HG03103 (cell line): ENCODE measurements around the gene CYB5D1.
A peak's percentile ranks its signal among the peaks of the same experiment; 100 is the strongest.

Source experiments
- ATAC-seq: cut with Tn5 transposase; IDR thresholded peaks from one replicate; pipeline ENCODE4 v1.9.1; 2021; ENCODE audit warnings: low read depth; ENCODE audit not compliant: unreplicated experiment

Gene CYB5D1

DNA sequence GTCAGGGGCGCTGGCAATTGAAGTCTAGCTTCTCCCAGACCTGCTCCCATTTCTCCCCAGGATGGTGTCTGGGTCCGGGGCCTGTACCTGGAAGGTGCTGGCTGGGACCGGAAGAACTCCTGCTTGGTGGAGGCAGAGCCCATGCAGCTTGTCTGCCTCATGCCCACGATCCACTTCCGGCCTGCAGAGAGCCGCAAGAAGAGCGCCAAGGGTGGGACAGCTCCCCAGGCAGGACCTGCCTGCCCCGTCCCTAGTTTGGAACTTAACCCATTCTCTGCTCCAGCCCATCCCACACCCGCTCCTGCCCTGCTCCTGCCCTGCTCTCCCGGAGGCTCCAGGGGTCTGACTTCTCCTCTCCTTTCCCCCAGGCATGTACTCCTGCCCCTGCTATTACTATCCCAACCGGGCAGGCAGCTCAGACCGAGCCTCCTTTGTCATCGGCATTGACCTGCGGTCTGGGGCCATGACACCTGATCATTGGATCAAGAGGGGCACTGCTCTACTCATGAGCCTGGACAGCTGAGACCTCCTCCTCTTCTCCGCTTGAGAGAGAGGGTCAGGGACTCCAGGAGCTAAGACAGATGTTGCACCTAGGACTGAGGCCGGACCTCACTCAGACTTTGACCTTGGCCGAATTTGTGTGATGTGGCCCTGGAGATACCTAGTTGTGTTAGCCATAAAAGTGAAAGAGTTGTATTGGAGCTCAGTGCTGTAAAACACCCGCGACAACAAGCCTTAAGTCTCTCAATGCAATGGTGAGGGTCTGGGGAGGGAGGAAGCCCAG, 24.6 kb upstream of the CYB5D1 start:
- ATAC-seq, result no peak

DNA sequence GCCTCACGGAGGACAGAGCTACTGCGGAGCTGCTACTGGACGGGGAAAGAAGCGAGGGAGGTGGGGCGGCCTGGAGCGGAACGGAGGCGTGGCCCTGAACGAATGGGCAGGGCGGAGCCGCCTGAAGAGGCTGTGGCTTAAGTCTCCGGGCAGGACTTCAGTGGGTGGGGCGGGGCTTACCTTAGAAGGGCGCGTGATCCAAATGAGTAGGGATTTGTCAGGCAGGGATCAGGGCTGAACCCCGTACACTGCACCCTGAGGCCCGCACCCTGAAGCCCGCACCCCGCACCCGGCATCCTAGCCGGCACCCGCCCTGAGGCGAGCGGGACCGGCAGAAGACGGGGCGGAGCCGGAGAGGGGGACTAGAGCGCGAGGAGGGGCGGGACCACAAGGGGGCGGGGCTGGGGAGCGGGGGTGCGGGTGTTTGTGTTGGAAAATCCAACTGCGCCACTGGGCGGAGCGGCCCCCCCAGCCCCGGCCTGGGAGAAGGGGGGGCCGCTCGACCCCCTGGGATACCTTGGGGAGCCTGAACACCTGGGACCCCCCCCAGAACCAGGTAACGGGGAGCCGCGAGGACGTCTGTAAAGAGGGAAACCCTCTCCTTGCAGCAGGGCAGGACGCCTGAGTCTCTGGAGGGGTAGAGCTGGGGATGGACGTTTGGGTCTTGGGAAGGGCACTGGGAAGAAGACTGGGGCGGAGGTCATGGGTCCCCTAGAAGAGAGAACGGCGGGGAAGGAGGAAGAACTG, 23.8 kb upstream of the CYB5D1 start, which contains the start of gene KDM6B:
TSS of gene KDM6B (plus strand) at position 423 of the 747 bp plus-strand sequence. CDS start 11,338 bp downstream, outside the sequence.
- ATAC-seq, result peak; percentile 42

DNA sequence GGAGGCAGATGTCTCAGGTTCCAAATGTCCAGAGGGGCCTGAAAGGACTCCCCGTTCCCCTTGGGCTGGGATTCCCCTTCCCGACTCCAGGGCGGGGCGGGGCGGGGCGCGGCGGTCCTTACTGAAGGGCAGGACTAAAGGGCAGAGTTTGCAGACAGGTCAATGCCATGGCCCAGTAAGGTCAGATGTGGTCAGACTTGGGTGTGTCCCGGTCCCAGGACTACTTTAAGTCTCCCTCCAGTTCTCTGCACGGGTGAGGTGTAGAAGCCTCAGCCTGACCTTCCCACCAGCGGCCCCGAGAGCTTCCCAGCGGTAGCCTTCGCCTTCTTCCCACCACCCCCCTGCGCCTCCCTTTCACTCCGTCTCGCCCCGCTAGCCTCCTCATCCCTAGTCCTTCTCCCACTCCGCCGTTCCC, 23.3 kb upstream of the CYB5D1 start:
- ATAC-seq, result no peak

DNA sequence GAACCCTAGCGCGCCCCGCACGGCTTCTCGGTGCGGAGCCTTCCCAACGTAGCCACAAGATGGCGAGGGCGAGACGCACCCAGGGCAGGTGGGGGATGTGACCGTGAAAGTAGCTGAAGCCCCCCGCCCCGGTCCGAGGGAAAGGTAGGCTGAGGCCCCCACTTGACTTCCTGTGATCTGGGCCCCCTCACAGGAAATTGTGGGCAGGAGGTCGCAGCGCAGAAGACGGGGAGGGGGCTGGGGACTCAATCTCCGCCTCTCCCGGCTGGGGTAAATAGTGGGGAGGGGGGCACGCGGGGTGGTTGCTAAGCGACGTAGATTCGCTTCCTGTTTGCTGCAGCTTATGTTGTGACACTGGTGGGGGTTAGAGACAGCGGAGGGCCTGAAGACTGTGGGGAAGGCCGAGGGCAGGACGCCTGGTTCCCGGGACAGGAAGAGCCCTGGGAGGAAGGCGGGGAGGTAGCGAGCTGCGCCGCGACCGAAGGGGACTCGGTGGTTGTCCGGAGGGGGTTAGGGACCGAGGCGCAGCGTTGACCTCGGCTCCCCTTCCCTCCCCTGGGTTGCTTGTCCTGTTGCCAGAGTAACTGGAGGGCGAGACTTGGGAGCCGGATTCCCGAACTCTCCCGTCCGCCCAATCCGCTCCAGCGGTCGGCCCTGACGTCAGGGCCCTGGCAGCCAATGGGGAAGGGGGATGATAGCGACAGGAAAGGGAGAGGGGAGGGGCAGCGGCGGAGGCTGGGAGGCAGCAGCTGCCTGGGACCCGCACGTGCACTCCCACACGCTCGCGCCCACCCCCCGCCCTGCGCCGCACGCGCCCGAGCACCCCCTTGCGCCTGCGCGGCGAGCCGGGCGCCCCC, 22.6 kb upstream of the CYB5D1 start:
- ATAC-seq, result peak; percentile 35

DNA sequence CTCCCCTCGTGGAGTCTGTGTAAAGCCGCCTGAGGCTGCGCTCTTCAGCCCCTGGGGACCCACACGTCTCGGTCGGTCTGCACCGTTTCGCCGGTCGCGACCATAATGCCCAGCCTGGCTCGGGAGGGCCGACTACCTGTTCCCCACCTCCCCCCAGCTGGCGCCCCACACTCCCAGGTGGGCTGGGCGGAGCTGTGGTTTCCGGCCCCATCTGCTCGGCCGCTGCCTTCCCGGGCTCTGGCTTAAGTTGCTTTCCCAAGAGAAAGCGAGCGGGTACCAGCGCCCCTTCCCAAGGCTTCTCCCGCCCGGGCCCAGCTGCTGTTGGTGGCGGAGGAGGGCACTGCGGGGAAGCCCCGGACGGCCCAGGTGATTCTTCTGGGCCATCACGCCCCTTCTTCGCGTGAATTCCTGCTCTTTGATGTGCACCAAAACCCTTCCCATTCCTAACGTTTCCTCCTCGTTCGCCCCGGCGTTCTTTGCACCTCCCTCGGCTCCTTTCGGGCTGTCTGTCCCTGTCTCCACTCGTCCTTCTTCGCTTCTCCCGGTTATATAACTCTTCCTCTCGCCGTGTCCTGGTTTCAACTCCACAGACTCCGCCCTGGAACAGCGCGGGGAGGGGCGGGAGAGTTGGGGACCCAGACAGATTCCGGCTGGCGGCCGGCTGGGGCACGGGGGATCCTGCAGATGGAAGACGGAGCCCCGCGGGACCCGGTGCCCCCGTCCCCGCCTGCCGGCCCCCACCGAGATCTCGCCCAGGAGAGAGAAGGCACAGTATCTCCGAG, 21.8 kb upstream of the CYB5D1 start:
- ATAC-seq, result peak; percentile 14

DNA sequence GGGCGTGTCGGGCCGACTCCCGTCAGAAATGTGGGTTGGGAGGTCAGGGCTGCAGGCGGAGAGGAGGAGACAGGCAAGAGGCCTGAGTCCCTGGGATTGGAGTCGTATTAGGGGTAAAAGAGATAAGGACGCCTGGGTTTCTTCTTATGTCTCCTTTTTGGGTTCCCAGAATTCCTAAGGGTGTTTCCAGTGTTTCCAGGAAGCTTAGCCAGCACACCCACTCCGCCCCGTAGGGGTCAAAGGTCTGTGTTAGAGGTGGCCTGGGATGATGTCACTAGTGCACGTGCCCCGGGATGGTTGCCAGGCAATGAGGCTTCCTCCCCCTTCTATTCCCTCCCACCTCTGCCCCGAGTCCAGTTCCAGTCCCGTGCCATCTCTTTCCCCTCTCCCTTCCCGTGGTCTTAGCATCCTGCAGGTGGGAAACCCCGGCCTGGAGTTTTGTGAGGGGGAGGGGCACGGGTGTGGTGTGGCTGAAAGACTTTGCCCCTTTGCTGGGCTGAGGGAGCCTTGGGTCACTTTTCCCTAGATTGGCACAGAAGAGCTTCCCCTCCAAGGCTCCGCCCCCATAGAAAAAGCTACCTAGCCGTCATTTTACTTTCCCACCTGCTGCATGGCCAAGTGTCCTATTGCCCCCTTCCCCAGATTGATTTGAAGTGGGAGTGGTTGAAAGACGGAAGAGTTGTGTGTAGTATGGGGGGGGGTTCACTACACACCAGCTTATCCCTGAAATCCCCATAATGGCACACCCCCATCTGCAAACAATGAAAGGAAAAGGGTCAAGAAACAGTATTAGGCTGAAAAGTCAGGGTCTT, 21.0 kb upstream of the CYB5D1 start:
- no peak for ATAC-seq

DNA sequence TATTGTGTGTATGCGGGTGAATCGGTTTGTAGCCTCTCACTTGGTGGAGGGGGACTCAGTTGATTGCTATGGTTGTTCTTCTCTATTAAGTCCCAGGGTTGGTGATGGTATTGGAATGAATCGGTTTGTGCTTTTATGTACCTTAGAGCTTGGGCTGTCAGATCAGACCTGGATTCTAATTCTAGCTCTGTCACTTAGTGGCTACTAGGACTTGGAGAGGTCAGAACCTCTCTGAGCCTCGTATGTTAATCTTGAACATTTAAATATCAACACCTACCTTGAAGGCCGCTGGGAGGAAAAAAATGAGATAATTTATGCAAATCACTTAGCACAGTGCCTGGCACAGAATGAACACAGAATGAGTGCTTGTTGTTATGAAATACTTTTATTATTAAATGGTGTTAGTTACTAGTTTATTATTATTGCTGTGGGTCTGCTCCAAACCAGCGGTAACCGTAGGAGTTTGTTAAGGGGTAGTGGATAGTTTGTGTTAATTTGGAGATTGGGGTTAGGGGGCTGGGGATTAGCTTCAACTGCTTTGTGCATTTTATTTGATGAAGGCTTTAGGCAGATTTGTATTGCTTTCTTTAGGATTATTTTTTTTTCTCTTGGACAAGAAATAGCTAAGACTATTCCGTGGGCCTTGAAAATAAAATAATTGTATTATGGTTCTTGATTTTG, 20.3 kb upstream of the CYB5D1 start:
- ATAC-seq, result no peak

DNA sequence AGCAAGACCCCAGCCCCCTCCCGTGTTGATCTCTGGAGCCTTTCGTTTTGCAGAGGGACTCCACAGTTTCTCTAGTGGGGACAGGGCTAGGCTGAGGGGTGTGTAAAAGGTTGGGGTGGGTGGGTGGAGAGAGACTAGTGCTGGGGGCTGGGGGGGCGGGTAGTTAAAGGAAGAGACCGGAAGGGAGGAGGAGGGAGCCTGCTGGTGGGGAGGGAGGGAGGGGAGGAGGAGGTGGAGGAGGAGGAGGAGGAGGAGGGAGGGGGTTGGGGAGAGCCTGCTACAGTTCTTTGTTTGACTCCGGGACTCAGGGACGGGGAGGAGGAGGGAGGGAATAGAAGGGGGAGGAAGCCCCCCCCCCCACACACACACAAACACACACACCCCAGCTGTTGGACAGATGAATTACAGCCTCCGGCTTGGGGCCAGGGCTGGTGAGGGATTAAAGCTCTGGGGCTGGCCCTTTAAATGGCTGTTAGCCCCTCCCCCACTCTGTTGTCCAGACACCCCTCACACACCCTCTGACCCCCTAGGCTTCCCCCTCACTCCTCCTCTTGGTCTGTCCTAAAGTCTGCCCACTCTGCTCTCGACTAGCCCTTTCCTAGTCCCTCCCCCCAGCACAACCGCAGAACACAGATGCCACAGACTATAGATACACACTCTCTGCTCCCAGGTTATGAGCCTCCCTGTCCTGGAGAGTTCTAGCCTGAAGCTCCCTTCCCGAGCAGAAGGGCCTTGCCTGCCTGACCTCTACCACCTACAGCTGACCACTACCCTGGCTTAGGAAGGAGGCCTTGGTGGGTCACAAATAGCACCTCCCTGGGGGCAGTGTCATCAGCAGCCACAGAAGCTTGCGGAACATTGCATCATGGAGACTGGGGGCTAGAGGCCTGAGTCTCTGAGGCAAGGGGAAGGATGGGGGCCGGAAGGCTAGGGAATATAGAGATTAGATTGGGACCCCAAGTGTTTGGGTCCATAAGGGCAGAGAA, 19.4 kb upstream of the CYB5D1 start:
- no peak for ATAC-seq

DNA sequence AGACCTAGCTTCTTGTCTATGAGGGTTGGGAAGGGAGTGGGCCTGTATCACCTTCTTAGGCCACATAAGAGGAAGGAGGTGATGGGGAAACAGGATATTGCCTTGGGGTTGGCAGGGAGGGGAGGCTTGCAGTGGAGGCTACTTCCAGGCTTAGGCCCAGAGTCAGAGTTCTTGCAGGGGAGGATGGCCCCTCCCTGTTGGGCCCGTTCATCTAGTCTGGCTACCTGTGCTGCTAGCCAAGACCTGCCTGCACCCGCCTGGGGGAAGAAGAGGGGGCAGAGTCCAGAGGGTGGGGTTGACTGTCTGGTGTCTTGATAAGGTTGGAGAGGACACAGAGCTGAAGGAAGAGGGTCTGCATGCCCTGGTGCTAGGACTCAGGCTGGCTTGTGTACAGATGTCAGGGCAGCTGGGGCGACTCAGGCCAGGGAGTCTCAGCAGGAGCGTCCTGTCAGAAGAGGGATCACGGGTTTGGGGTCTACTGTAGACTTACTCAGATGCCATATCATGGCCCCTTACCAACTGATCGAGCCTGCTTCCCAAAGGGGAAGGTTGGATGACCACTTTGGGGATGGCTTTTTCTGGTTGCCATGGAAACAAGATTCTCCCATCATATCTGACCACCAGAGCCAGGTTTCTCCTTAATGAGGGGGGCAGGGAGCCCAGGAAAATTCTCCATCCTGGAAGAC, 18.5 kb upstream of the CYB5D1 start:
- ATAC-seq, result no peak

DNA sequence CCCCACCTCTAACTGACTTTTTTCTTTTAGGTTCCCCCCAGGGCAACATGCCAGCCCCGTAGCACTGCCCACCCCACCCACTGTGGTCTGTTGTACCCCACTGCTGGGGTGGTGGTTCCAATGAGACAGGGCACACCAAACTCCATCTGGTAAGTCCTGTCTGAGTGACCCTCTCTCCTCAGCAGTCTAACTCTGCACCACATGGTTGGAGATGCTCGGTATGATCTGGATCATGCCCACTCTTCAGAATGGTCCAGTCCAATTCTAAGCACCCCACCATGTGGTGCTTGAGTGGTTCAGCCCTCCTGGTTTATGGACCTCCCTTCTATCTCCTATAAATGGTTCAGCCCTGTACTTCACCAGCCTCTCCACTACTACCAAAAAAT, 17.9 kb upstream of the CYB5D1 start:
- no peak for ATAC-seq

DNA sequence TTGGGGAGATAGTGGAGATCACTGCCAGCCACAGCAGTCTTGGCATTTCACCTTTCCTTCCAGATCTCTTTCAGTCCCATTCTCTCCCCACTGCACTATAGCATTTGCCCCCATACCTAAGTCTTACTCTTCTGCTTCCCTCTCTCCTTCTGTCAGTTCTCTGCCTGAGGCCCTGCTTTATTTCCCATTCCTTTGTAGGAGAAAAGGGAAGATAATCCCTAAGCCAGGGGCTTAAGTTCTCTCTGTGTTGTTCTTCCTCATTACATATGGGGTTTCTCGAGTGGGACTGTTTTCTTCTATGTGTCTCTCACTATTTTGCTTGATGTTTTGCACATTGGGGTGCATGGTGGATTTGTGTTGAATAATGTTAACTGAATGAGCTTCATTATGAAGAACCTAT, 17.4 kb upstream of the CYB5D1 start:
- no peak for ATAC-seq

DNA sequence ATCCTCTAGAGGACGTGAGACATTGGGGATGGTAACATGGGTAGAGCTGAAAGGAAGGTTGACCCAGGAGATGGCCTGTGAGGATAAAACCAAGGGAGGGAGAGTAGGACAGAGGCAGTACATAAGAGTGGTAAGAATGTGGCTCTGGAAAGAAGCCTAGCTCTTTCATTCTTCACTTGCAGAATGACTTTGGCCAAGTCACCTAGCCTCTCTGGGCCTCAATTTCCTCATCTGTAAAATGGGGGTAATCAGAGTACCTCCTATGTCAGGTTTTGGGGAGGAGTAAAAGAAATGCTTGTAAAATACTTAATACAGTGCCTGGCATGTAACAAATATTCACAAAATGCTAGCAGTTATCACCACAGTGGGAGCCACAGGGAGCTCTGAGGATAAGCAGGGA, 16.9 kb upstream of the CYB5D1 start:
- ATAC-seq, result no peak

DNA sequence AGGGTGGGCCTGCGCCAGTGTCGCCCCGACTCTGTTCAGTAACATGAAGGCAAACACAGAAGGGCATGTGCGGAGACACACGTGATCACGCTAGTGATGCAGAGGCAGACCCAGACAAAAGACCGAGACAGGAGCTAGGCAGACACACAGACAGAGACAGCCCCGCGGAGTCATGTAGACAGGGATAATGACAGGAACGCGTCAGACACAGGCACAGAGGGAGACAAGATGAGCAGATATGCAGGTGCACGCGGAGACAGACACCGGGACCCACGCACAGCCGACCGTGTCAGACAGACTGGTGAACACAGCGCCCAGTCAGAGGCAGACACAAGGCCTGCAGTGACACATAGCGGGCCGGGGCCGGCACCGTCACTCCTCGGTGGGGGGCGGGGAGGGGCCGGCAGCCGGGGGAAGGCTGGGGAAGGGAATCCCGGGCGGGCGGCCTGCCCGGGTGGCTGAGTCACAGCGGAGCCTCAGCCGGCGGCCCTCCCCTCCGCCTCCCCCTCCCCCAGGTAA, 16.3 kb upstream of the CYB5D1 start:
- no peak for ATAC-seq

DNA sequence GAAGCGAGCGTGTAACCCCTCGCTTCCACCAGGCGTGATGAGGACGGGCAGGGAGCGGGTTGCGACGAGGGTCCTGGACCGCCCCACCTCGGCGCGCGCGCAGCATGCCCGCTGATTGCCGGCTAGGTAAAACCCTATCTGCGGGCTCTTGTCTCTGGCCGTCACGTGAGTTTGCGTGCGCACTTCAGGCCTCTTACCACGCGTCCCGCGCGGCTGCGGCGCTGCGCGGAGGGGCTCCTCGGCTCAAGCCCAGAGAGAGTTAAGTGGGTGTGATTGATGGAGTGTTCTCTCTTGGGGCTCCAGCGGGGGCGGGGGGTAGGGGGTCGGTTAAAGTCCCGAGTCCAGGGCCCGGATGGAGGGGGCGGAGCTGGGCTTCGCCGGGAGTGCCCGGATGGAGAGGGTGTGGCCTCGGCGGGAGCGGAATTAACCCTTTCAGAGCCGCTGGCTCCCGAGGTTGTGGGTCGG, 15.9 kb upstream of the CYB5D1 start:
- no peak for ATAC-seq

DNA sequence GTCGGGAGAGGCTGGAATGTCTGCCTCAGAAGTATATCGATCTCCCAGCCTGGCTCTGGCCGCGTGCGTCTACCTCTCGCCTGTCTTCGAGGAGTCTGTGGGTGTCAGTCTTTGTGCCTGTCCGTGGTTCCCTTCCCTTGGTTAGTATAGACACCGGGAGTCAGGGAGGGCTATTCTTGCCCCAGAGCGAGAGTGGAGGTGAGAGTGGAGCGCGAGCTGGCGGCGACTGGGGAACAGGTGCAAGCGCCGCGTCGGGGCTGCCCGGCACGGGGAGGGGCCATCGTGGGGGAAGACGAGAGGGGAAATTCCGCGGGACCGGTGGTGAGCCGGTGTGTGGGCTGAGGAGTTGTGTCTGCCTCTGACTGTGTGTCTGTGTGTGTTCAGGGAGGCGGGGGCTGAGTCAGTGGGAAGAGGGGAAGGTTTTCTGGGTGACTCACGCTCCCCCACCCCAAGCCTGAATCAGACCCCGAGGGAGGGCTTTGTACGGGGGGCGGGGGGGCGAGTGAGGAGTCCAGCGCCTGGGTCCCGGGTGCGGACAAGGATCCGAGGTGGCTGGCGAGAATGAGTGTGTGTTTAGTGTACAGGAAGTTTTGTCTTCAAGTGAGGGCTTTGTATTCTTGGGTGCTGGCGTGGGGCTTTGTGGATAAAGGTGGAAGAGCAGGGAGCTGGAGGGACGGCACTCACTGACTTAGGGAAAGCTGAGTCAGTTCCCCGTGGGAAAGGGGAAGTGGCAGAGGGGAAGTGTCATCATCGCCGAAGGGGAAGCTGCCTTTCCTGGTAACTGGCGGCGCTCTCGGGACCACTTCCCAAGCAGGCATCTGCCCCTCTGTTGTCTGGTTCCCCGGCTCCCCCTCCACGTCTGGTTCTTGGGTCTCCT, 15.2 kb upstream of the CYB5D1 start:
- no peak for ATAC-seq

DNA sequence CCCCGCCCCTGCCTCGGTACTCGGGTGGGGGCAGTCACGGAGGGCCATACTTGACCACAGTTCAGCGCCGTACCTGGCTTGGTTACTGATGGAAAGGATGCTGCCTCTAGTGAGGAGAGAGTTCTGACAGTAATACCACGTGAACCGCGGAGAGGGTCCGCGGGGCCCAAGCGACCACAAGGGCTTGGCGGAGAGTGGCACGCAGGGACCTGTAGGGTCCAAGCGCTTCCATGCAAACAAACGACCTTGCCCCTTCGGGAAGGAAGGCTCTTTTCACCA, 14.6 kb upstream of the CYB5D1 start:
- ATAC-seq, result no peak
